GM12878 (cell line): ENCODE results near the gene ASF1B. TPM values are rescaled to one million over a fixed set of nuclear protein-coding genes. Genes with fewer than 3 reads are reported as not detected.
"Not testable (repeated sequence)": the region's sequence is repeated elsewhere in the genome, so short reads cannot be mapped to it uniquely, and the experiment has no call there.

ENCODE experiments used
- ATAC-seq: fragments of 200-7000 bp; cut with Tn5 transposase; 3 replicates; pipeline ENCODE4 v1.9.1; 2020; ENCODE audit warnings: mild to moderate bottlenecking, moderate library complexity
- BruUV-seq: library from RNA; stranded (reverse); fragments of 400-500 nt; replicated peaks from 2 replicates; lab custom pipeline; 2021; lab: Mats Ljungman, UMichigan
- CTCF ChIA-PET: fragments of 300-600 bp; sonication (Branson Sonifier 250); formaldehyde crosslinking; extraction: SDS; loops from one replicate; lab custom pipeline; 2021; ENCODE audit warnings: inconsistent platforms; lab: Yijun Ruan, JAX
- POLR2A ChIA-PET: fragments of 350-600 bp; formaldehyde crosslinking; extraction: SDS; loops from one replicate; lab custom pipeline; 2021; ENCODE audit warnings: inconsistent platforms; lab: Charles Lee
- RAD21 ChIA-PET: fragments of 300-600 bp; sonication (Branson Sonifier 250); formaldehyde crosslinking; loops from one replicate; lab custom pipeline; 2023; ENCODE audit warnings: antibody characterized with exemption; ENCODE audit not compliant: unreplicated experiment; lab: Charles Lee
- SMC1A ChIA-PET: fragments of 300-600 bp; sonication (Branson Sonifier 250); formaldehyde crosslinking; loops from one replicate; lab custom pipeline; 2023; ENCODE audit not compliant: unreplicated experiment, uncharacterized antibody; lab: Charles Lee
- DNase-seq: peaks from one replicate; pipeline ENCODE4 v3.0.0-alpha.2; 2011; ENCODE audit warnings: low read depth, low spot score
- FAIRE-seq: peaks from 3 replicates; lab custom pipeline; 2011; peaks lifted over from hg19 to GRCh38; lab: Jason Lieb, UNC
- H2AFZ ChIP-seq: 2 replicates; pipeline ENCODE4 v1.6.0; 2011; ENCODE audit warnings: low read depth, low read length, control low read depth; ENCODE audit not compliant: control insufficient read depth
- H3K27ac ChIP-seq: 2 replicates; pipeline ENCODE4 v1.5.1; 2011; ENCODE audit warnings: control low read depth; ENCODE audit not compliant: control insufficient read depth, insufficient read depth
- H3K27me3 ChIP-seq, 2 experiments: replicated peaks in 1 of 2; 2 replicates each; pipeline versions ENCODE4 v1.6.0 to v1.6.1; 2011; ENCODE audit warnings: low read length in 1 of 2; ENCODE audit not compliant: control insufficient read depth in 2 of 2, insufficient read depth in 2 of 2
- H3K36me3 ChIP-seq, 2 experiments: 2 replicates each; pipeline ENCODE4 v1.5.1; 2011; ENCODE audit warnings: low read length in 1 of 2; ENCODE audit not compliant: control insufficient read depth in 2 of 2, insufficient read depth in 2 of 2
- H3K4me1 ChIP-seq: 2 replicates; pipeline ENCODE4 v1.6.1; 2011; ENCODE audit warnings: mild to moderate bottlenecking, low read length, moderate library complexity, mixed read lengths; ENCODE audit not compliant: control insufficient read depth, insufficient read depth
- H3K4me2 ChIP-seq: 2 replicates; pipeline ENCODE4 v1.6.0; 2011; ENCODE audit warnings: control low read depth; ENCODE audit not compliant: control insufficient read depth, insufficient read depth
- H3K4me3 ChIP-seq: fragments of 200-600 bp; sonication (generic); 2 replicates; pipeline ENCODE4 v1.5.1; 2016
- H3K79me2 ChIP-seq: 2 replicates; pipeline ENCODE4 v1.6.0; 2011; ENCODE audit warnings: low read length; ENCODE audit not compliant: control insufficient read depth, insufficient read depth
- H3K9ac ChIP-seq: 2 replicates; pipeline ENCODE4 v1.8.0; 2011; ENCODE audit warnings: low read length, control low read depth, mixed read lengths; ENCODE audit not compliant: control insufficient read depth, insufficient read depth
- H3K9me3 ChIP-seq: replicated peaks from 3 replicates; pipeline ENCODE4 v1.5.1; 2011; ENCODE audit warnings: mild to moderate bottlenecking, low read length; ENCODE audit not compliant: control insufficient read depth, insufficient read depth
- H4K20me1 ChIP-seq: 2 replicates; pipeline ENCODE4 v1.6.0; 2011; ENCODE audit not compliant: control insufficient read depth, insufficient read depth
- CEBPZ ChIP-seq: fragments of 150-350 bp; IDR thresholded peaks from 2 replicates; pipeline ENCODE4 v1.6.1; 2016; ENCODE audit warnings: low read depth, low read length
- IRF4 ChIP-seq: IDR thresholded peaks from 2 replicates; pipeline ENCODE4 v1.6.1; 2011; ENCODE audit warnings: low read depth, low read length
- KLF5 ChIP-seq: fragments of 450-650 bp; IDR thresholded peaks from 2 replicates; pipeline ENCODE4 v1.6.1; 2014; ENCODE audit warnings: mild to moderate bottlenecking; ENCODE audit not compliant: partially characterized antibody
- NBN ChIP-seq: fragments of 450-650 bp; IDR thresholded peaks from 2 replicates; pipeline ENCODE4 v1.6.1; 2016
- NR2F1 ChIP-seq: fragments of 450-650 bp; conservative IDR thresholded peaks from 2 replicates; pipeline ENCODE4 v1.6.1; 2017; ENCODE audit warnings: mild to moderate bottlenecking
- PBX3 ChIP-seq: IDR thresholded peaks from 2 replicates; pipeline ENCODE4 v1.6.1; 2011; ENCODE audit warnings: mild to moderate bottlenecking, low read depth, low read length, moderate library complexity; ENCODE audit not compliant: insufficient replicate concordance
- PKNOX1 ChIP-seq: fragments of 450-650 bp; IDR thresholded peaks from 2 replicates; pipeline ENCODE4 v1.6.1; 2016; ENCODE audit warnings: mild to moderate bottlenecking
- POLR2AphosphoS2 ChIP-seq: IDR thresholded peaks from 2 replicates; pipeline ENCODE4 v1.6.1; 2011; ENCODE audit warnings: low read depth, mild to moderate bottlenecking, low read length, improper control_type of control experiment, moderate library complexity
- SREBF1 ChIP-seq: IDR thresholded peaks from 2 replicates; pipeline ENCODE4 v1.6.1; 2012; ENCODE audit warnings: mild to moderate bottlenecking, low read length
- SRF ChIP-seq, 2 experiments: IDR thresholded peaks; 2 replicates each; pipeline ENCODE4 v1.6.1; 2011; ENCODE audit warnings: low read depth in 2 of 2, low read length in 2 of 2, mild to moderate bottlenecking in 1 of 2, moderate library complexity in 1 of 2
- YBX1 ChIP-seq: fragments of 450-650 bp; IDR thresholded peaks from 2 replicates; pipeline ENCODE4 v1.6.1; 2016; ENCODE audit warnings: antibody characterized with exemption
- WGBS: methylation state at CpG from one replicate; pipeline ENCODE4 v1.1.6; 2016; ENCODE audit warnings: low lambda C conversion rate; ENCODE audit not compliant: insufficient replicate concordance, insufficient coverage; ENCODE audit errors: missing lambda C conversion rate; 5-methylcytosine and 5-hydroxymethylcytosine counted together
- in situ Hi-C: fragments of 300-500 bp; cut with MboI; formaldehyde crosslinking; loops from 9 replicates; pipeline ENCODE4 v1.14.3; 2018; ENCODE audit warnings: mixed read lengths
- intact Hi-C: fragments of 100-400 bp; cut with micrococcal nuclease; formaldehyde crosslinking; loops from one replicate; pipeline ENCODE4 v1.14.2; 2022; ENCODE audit not compliant: unreplicated experiment
- polyA plus RNA-seq, 11 experiments: library from polyadenylated mRNA; depleted of rRNA in 4 of 11; unstranded in 6 of 11; stranded (reverse) in 5 of 11; fragments of >200 nt; fragmentation: Nextera tagmentation in 4 of 11; fragmentation: Illumina TruSeq in 1 of 11; extraction: Ambion mirVana in 4 of 11; extraction: Trizol in 1 of 11; gene quantifications; 1 replicate in 1 of 11; 2 replicates in 10 of 11; pipeline versions ENCODE4 v1.2.1 to v1.2.3, GENCODE V29; 2011 to 2016; ENCODE audit warnings: inconsistent platforms in 2 of 11, missing spikeins in 2 of 11, low read depth in 1 of 11
- total RNA-seq, 4 experiments: library from RNA; depleted of rRNA in 3 of 4; stranded (reverse); fragments of >200 nt in 3 of 4; fragmentation: Illumina TruSeq in 1 of 4; extraction: Trizol in 1 of 4; gene quantifications; 2 replicates each; pipeline versions ENCODE4 v1.2.1 to v1.2.3, GENCODE V29; 2013 to 2021

Gene ASF1B
- total and polyA plus RNA-seq, 10 of the 15 experiments (the other 5 are each of a cell fraction or from before 2014, with no cell fraction given): 10.4 to 217 (median 90.2) TPM

GRCh38 chr19:14182476-14182875 lies 46.1 kb upstream of the ASF1B start (continued):
- TF ChIP-seq CEBPZ (no peak), NR2F1 (no peak)

- ChIA-PET CTCF (no interaction called here), RAD21 (no interaction called here), POLR2A (no interaction called here), SMC1A (no interaction called here)
- Histone ChIP-seq H3K27ac (no peak overlapping the region), H3K4me3 (no peak overlapping the region), H2AFZ (no peak overlapping the region), H3K9me3 (no peaks in the 10 kb centered on the region), H3K9ac (no peak overlapping the region), H3K79me2 (no peaks in the 10 kb centered on the region), H3K27me3 (no peaks in the 10 kb centered on the region), H3K36me3 (no peaks in the 10 kb centered on the region), H4K20me1 (no peaks in the 10 kb centered on the region), H3K4me1 (no peaks in the 10 kb centered on the region), H3K4me2 (no peak overlapping the region)
- DNase-seq (no peak), ATAC-seq (no peak), FAIRE-seq (no peak)
- intact Hi-C loops: no loop called here
- WGBS: 39% methylated on average over 6 of the region's 6 CpGs
- TF ChIP-seq KLF5 (no peak), IRF4 (no peak), PKNOX1 (no peak), YBX1 (no peak), SREBF1 (no peak), SRF (IDR thresholded peaks at IDR 0.05; ENCODE audit: low read depth in 2 of 2, low read length in 2 of 2) (no peak), POLR2AphosphoS2 (no peak), NBN (no peak), PBX3 (no peak)
- in situ Hi-C loops: no loop called here
- no TSS peak for BruUV-seq
These were observed 45.5 kb upstream of the ASF1B start for GRCh38 chr19:14181906-14182305.

- H3K36me3 ChIP-seq: not testable (repeated sequence)
These were observed 44.8 kb upstream of the ASF1B start for GRCh38 chr19:14181199-14181598.

More at GRCh38 chr19:14181199-14181598, 44.8 kb upstream of the ASF1B start:
- H3K79me2 ChIP-seq, DNase-seq, BruUV-seq, CTCF ChIA-PET, H4K20me1 ChIP-seq, in situ Hi-C loops, H3K4me2 ChIP-seq, H3K27ac ChIP-seq, intact Hi-C loops, ATAC-seq, H3K27me3 ChIP-seq, H3K4me3 ChIP-seq, SMC1A ChIA-PET, H3K4me1 ChIP-seq, H3K9me3 ChIP-seq, H2AFZ ChIP-seq, FAIRE-seq, RAD21 ChIA-PET, POLR2A ChIA-PET, H3K9ac ChIP-seq: not testable (repeated sequence)
- 49% methylated on average over 12 of the region's 12 CpGs for WGBS
